GM12865 (cell line): ENCODE data around the gene ZDHHC5.

Source experiments
- DNase-seq: peaks from one replicate; pipeline ENCODE4 v3.0.0; 2010; ENCODE audit warnings: low read depth
- H3K4me3 ChIP-seq: 2 replicates; pipeline ENCODE4 v1.5.1; 2011; ENCODE audit warnings: mild to moderate bottlenecking, low read depth, low read length, control low read depth
- CTCF ChIP-seq: IDR thresholded peaks from 2 replicates; pipeline ENCODE4 v1.5.1; 2011; ENCODE audit warnings: low read length, control low read depth, low read depth, inconsistent platforms; ENCODE audit not compliant: insufficient read depth; ENCODE audit errors: missing control alignments

Gene ZDHHC5

GRCh38 chr11:57644748-57645688 is 22.9 kb upstream of the ZDHHC5 start:
- peak; percentile 88 for TF ChIP-seq CTCF
- H3K4me3 ChIP-seq = no peak overlapping the region
- peak; percentile 88 for DNase-seq

DNA sequence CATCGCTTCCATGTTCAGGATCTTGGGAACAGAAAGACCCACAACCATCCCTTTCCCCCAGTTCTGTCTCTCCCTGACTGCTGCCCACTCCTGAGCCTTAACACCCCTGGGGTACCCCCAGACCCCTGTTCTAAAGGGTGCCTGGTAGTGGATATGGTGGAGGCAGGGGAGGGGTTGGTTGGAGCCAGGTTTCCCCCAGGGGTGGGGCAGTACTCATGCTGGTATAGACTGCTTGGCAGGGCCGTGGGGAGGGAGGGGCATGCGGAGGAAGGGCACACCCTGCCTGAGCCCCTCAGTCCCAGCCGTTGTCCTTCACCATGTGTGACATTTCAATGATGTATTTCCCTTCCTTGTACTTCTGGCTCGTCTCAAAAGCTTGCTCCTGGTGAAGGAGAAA is 22.2 kb upstream of the ZDHHC5 start:
- H3K4me3 ChIP-seq = no peak overlapping the region
- DNase-seq = no peak
- no peak for TF ChIP-seq CTCF

- peak; percentile 49 for DNase-seq
- no peak overlapping the region for H3K4me3 ChIP-seq
- TF ChIP-seq CTCF = no peak
Measured at GRCh38 chr11:57646194-57646798, 21.6 kb upstream of the ZDHHC5 start.

DNA sequence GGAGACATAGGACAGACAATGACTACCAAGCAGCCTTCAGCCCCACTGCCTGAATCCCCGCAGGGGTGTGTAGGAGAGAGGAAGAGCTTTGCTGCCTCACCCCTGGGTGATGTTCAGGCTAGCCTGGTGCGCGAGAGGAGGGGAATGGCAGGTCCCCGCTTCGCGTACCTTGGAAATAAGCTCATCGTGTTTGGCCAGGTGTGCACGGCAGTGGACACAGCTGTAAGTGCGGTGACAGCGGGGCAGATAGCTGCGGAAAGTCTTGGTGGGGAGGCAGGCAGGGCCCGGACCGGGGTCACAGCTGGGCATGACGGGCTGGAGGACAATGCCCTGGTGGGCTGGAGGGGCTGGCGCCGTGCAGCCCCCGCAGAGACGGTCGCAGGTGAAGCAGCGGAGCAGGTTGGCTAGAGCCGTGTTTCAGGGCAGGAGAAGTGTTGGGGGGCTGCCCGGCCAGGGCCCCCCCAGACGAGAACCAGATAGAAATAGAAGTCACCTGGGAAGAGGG is 21.1 kb upstream of the ZDHHC5 start:
- DNase-seq = no peak
- no peak for TF ChIP-seq CTCF
- H3K4me3 ChIP-seq = no peak overlapping the region

- no peak for DNase-seq
- TF ChIP-seq CTCF = no peak
- H3K4me3 ChIP-seq = no peak overlapping the region
Measured at GRCh38 chr11:57647372-57647771, 20.5 kb upstream of the ZDHHC5 start.

GRCh38 chr11:57647960-57648800 is 19.7 kb upstream of the ZDHHC5 start:
- no peak for TF ChIP-seq CTCF
- DNase-seq = no peak
- no peak overlapping the region for H3K4me3 ChIP-seq
